ENCODE measurements around the gene PTPN12. TPM values are rescaled to one million over a fixed set of nuclear protein-coding genes. Genes with fewer than 3 reads are reported as not detected.

PTPN12 gene
- polyA plus RNA-seq, 6 donors from 2014 or later: 1.2 to 5.6 (median 3.0) TPM

DNA sequence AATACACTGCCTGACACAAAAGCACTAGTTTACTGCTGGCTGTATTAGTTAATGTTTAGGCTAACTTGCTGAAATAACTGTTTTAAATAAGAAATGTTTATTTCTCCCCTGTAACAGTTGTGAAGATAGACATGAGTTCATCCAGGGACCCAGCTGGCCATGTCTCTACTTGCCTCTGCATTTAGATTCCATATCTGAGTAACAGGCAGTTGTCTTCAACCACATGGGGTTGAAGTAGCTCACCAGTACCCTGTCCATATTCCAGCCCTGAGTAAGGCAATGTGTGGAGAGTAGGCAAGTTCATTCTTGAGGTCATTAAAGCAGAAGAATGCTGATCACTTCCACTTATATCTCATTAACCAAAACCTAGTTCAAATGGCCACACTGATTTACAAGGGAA lies 128.1 kb downstream of the PTPN12 start:
- Mint-ChIP-seq H3K4me3 (no peak overlapping the region), H3K27ac (peak overlapping the region in 1 of 6 donors; percentile 24), H3K27me3 (no peaks in the 10 kb centered on the region), H3K36me3 (no peaks in the 10 kb centered on the region), H3K9me3 (no peaks in the 10 kb centered on the region), H3K4me1 (no peaks in the 10 kb centered on the region)
- DNase-seq (no peak), ATAC-seq (ENCODE audit: low read depth in 2 of 2) (no peak)

DNA sequence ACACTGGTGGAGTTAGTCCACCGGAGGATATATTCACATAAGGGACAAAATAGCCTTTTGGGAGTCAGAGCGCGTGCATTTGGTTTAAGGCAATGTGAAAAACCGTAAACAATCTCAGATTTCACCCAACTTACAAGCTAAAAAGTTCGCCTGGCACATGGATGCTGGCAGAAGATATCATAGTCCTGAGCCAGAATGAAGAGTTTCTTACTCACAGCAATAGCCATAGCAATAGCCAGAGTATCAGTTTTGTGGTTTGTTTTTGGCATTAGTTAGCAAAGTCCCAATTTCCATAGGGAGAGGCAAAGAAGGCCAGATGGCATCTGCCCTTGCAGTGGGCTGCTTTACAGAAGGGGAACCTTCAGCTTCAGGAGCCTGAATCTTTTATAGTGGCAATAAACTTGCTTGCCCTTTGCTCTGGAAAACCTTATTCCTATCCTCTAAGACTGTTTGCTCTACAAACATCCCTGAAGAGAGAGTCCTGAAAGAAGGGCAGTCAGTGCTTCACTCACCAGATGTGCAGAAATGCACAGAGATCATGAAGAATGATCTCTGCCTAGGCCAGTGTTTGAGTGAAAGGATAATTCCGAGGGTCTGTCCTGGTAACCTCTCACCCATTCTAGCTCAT lies 130.5 kb downstream of the PTPN12 start:
- ATAC-seq (ENCODE audit: low read depth in 2 of 2): no peak
- no peaks in the 10 kb centered on the region for H3K4me1 Mint-ChIP-seq
- DNase-seq: no peak
- no peaks in the 10 kb centered on the region for H3K36me3 Mint-ChIP-seq
- no peaks in the 10 kb centered on the region for H3K9me3 Mint-ChIP-seq
- no peak overlapping the region for H3K27ac Mint-ChIP-seq
- H3K4me3 Mint-ChIP-seq: no peak overlapping the region
- H3K27me3 Mint-ChIP-seq: no peaks in the 10 kb centered on the region

DNA sequence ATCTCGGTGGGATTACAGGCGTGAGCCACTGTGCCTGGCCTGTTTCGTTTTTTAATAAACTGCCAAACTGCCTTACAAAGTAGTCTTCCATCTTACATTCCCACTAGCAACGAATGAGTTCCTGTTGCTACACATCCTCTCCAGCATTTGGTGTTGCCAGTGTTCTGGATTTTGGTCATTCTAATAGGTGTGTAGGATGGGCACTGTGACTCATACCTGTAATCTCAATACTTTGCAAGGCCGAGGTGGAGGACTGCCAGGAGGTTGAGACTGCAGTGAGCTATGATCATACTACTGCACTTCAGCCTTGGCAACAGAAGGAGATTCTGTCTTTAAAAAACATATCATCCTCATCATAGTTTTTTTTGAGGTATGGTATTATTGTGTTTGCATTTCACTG lies 137.8 kb downstream of the PTPN12 start:
- no peak for DNase-seq
- H3K4me3 Mint-ChIP-seq: no peak overlapping the region
- no peak for ATAC-seq (ENCODE audit: low read depth in 2 of 2)
- H3K36me3 Mint-ChIP-seq: no peaks in the 10 kb centered on the region
- no peaks in the 10 kb centered on the region for H3K9me3 Mint-ChIP-seq
- H3K27me3 Mint-ChIP-seq: no peaks in the 10 kb centered on the region
- H3K4me1 Mint-ChIP-seq: no peaks in the 10 kb centered on the region
- H3K27ac Mint-ChIP-seq: no peak overlapping the region

DNA sequence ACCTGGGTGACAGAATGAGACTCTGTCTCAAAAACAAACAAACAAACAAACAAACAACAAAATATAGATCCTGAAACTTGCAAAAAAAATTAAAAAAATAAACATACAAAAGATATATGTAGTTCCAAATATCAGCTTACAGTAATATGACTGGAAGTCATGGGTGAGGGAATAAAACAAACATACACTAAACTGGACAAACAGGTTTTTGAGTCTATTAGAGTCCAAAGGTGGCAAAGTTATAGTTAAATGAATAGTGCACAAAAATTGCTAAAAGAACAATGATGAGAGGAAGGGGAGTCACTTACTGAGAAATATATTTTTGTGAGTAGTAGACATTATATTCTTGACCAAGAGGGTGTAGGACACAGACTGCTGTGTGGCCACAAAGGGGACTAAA lies 142.5 kb downstream of the PTPN12 start:
- no peak overlapping the region for H3K4me3 Mint-ChIP-seq
- no peak overlapping the region for H3K27ac Mint-ChIP-seq
- H3K27me3 Mint-ChIP-seq: no peaks in the 10 kb centered on the region
- no peak for ATAC-seq (ENCODE audit: low read depth in 2 of 2)
- no peak for DNase-seq
- peaks cover 8 to 16% of the 10 kb centered on the region in 2 donors for H3K36me3 Mint-ChIP-seq
- no peaks in the 10 kb centered on the region for H3K4me1 Mint-ChIP-seq
- no peaks in the 10 kb centered on the region for H3K9me3 Mint-ChIP-seq

DNA sequence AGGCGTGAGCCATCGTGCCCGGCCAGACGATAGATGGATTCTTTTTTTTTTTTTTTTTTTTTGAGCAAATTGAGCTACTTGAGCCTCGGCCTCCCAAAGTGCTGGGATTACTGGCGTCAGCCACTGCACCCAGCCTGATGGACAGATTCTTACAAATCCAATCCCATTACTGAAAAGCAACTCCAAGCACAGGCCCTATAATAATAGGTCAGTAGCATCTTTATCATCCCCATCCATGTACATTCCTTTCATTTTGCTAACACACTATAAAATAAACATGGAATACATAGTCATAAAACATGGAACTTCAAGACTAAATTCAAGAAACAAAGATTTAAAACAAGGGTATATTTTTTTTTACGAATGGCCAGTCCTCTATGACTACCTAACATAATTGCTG lies 143.2 kb downstream of the PTPN12 start:
- Mint-ChIP-seq H3K27me3 (no peaks in the 10 kb centered on the region), H3K9me3 (no peaks in the 10 kb centered on the region), H3K4me1 (no peaks in the 10 kb centered on the region), H3K27ac (no peak overlapping the region), H3K36me3 (peaks cover 8 to 16% of the 10 kb centered on the region in 2 donors), H3K4me3 (no peak overlapping the region)
- DNase-seq: no peak
- no peak for ATAC-seq (ENCODE audit: low read depth in 2 of 2)

DNA sequence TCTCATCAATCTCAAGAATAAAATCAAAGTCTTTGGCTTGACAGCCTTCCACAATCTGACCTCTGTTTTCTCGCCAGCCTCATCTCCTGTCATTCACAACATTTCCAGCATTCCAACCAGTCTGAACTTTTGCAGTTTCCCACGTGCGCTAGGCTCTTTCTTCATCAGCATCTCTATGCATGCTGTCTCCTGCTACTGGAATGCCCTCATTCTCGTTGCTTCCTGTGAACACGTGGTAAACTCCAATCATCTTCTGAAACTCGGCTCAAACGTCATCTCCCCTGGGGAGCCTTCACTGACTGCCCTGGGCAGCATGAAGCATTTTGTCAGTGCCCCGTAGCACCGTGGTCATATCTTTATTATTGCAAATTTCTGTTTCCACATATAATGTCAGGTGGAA lies 146.9 kb downstream of the PTPN12 start:
- Mint-ChIP-seq H3K9me3 (no peaks in the 10 kb centered on the region), H3K36me3 (peaks cover 8 to 23% of the 10 kb centered on the region in 2 donors), H3K27ac (no peak overlapping the region), H3K4me1 (peaks cover 6 to 10% (median 7%) of the 10 kb centered on the region in 3 donors), H3K27me3 (no peaks in the 10 kb centered on the region), H3K4me3 (no peak overlapping the region)
- DNase-seq (no peak), ATAC-seq (ENCODE audit: low read depth in 2 of 2) (no peak)

DNA sequence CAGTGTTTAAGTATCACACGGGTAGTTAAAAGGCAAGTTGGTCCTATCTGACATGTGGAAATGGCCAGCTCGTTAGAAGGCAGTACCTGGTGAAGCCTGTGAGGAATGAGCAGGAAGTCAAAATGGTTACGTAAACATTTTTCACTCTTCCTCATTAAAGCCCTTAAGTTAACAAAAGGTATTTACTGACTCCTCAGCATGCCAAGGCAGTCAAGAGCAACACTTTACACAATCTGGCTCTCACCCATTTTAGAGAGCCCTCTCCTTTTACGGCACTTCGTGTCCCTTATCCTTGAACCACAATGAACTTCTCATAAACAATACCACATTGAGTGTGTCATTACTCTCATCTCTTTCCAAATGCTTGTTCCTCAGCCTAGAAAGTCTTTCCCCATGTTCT lies 148.1 kb downstream of the PTPN12 start:
- ATAC-seq (ENCODE audit: low read depth in 2 of 2) (no peak), DNase-seq (no peak)
- H3K4me3 Mint-ChIP-seq: no peak overlapping the region
- H3K27ac Mint-ChIP-seq: no peak overlapping the region
- no peaks in the 10 kb centered on the region for H3K27me3 Mint-ChIP-seq
- peaks cover 6 to 10% (median 7%) of the 10 kb centered on the region in 3 donors for H3K4me1 Mint-ChIP-seq
- H3K36me3 Mint-ChIP-seq: peaks cover 8 to 23% of the 10 kb centered on the region in 2 donors
- no peaks in the 10 kb centered on the region for H3K9me3 Mint-ChIP-seq

DNA sequence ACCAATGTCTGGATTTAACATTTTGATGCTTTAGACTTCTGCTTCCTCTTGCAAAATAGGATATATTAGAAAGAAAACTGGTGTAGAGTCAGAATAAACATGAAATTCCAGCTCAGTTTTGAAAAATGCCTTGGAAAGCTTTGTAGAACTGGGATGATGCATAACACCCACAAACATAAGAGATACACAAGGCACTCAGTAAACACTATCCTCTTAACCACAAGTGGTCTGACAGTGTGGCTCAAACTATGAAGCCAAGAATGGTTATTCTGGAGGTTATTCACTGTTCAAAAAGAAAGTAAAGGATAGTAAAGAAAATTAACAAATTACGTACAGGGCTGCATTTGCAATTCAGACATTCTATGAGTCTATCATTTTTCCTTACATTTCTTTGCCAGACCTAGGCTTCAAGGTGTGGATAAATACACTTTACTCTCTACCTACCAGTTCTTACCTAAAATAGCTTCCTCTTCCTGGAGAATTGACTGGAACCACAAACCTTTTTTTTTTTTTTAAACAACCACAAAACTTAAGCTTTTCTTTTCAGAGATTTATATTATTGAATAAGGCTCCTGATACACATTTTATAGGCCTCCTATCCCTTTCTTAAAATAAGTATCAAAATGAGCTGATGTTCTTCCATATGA lies 150.1 kb downstream of the PTPN12 start:
- H3K36me3 Mint-ChIP-seq: peaks cover 8 to 22% of the 10 kb centered on the region in 2 donors
- no peak for DNase-seq
- H3K27ac Mint-ChIP-seq: no peak overlapping the region
- H3K27me3 Mint-ChIP-seq: no peaks in the 10 kb centered on the region
- no peak overlapping the region for H3K4me3 Mint-ChIP-seq
- ATAC-seq (ENCODE audit: low read depth in 2 of 2): no peak
- H3K9me3 Mint-ChIP-seq: no peaks in the 10 kb centered on the region
- H3K4me1 Mint-ChIP-seq: peaks cover 6 to 10% (median 7%) of the 10 kb centered on the region in 3 donors

DNA sequence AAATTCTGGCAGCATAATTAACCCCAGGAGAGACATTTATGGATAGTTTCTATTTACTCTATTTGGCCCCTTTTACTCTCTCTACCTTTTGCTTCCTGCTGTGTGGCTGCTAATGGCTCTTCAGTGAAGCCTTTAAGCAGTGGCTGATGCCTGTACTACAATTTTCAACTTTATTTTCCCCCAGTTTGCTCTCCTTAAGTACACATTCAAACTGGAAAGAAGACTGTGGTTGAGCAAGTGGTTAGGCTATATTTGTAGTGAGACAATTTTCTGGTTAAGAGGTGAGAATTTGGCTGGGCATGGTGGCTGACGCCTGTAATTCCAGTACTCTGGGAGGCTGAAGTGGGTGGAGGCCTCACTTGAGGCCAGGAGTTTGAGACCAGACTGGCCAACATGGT lies 150.7 kb downstream of the PTPN12 start:
- peaks cover 8 to 17% of the 10 kb centered on the region in 2 donors for H3K36me3 Mint-ChIP-seq
- peak overlapping the region in 1 of 6 donors; percentile 37 for H3K27ac Mint-ChIP-seq
- DNase-seq (no peak), ATAC-seq (ENCODE audit: low read depth in 2 of 2) (no peak)
- H3K4me3 Mint-ChIP-seq: peak overlapping the region in 1 of 8 donors; percentile 57
- no peaks in the 10 kb centered on the region for H3K9me3 Mint-ChIP-seq
- no peaks in the 10 kb centered on the region for H3K27me3 Mint-ChIP-seq
- peaks cover 6 to 11% (median 10%) of the 10 kb centered on the region in 3 donors for H3K4me1 Mint-ChIP-seq

Other genes starting within 250 kb of the PTPN12 start
- 100 to 1,000 TPM in 1 of 6 donors, 10 to 100 TPM in 5; 37.6 to 102 (median 43.5) TPM for gene GSAP, start 120.9 kb upstream of the PTPN12 start, polyA plus RNA-seq (ENCODE audit: low read depth in 6 of 6)
- gene RSBN1L, start 159.2 kb downstream of the PTPN12 start, polyA plus RNA-seq (ENCODE audit: low read depth in 6 of 6): 10 to 100 TPM in 1 of 6 donors, 1 to 10 TPM in 5; 4.8 to 10.1 (median 9.2) TPM

Measured in naive B cell (primary cell).